Neural cell (in vitro differentiated cells): ENCODE measurements around the gene COA7. TPM values are rescaled to one million over a fixed set of nuclear protein-coding genes. Genes with fewer than 3 reads are reported as not detected.
A peak's percentile ranks its signal among the peaks of the same experiment; 100 is the strongest.

ENCODE experiments used
- H2AFZ ChIP-seq: fragments of 200-600, 300-800 bp; sonication (generic), shearing (Covaris generic); 2 replicates; pipeline ENCODE4 v1.6.0; 2014; ENCODE audit warnings: low read depth, mild to moderate bottlenecking, antibody characterized with exemption, low read length, moderate library complexity
- H3F3A ChIP-seq: fragments of 200-600 bp; shearing (Covaris generic); 2 replicates; pipeline ENCODE4 v1.6.1; 2016; ENCODE audit warnings: mild to moderate bottlenecking, moderate library complexity, mixed read lengths, antibody characterized with exemption, low read length; ENCODE audit not compliant: insufficient read depth, poor library complexity, severe bottlenecking
- H3K27ac ChIP-seq: fragments of 200-600, 300-800 bp; sonication (generic), shearing (Covaris generic); 2 replicates; pipeline ENCODE4 v1.5.1; 2014; ENCODE audit warnings: mild to moderate bottlenecking, low read length, moderate library complexity
- H3K27me3 ChIP-seq: fragments of 300-800, 200-600 bp; sonication (generic), shearing (Covaris generic); 2 replicates; pipeline ENCODE4 v1.6.0; 2014; ENCODE audit warnings: mild to moderate bottlenecking, low read depth, low read length, moderate library complexity; ENCODE audit not compliant: insufficient read depth
- H3K36me3 ChIP-seq: fragments of 300-800, 200-600 bp; sonication (generic), shearing (Covaris generic); 2 replicates; pipeline ENCODE4 v1.5.1; 2014; ENCODE audit warnings: mild to moderate bottlenecking, antibody characterized with exemption, low read length, moderate library complexity; ENCODE audit not compliant: insufficient read depth
- H3K4me2 ChIP-seq: fragments of 300-800, 200-600 bp; sonication (generic), shearing (Covaris generic); 2 replicates; pipeline ENCODE4 v1.6.0; 2014; ENCODE audit warnings: mild to moderate bottlenecking, low read length
- H3K4me3 ChIP-seq: fragments of 300-800, 200-600 bp; sonication (generic), shearing (Covaris generic); 2 replicates; pipeline ENCODE4 v1.5.1; 2014; ENCODE audit warnings: mild to moderate bottlenecking, low read length, moderate library complexity
- H3K79me2 ChIP-seq: fragments of 200-600 bp; shearing (Covaris generic); replicated peaks from 2 replicates; pipeline ENCODE4 v1.6.0; 2014; ENCODE audit warnings: mild to moderate bottlenecking, low read length, moderate library complexity; ENCODE audit not compliant: insufficient read depth
- H3K9ac ChIP-seq: fragments of 300-800, 200-600 bp; sonication (generic), shearing (Covaris generic); 2 replicates; pipeline ENCODE4 v1.6.1; 2016; ENCODE audit warnings: mild to moderate bottlenecking, low read length, mixed read lengths
- H3K9me2 ChIP-seq: fragments of 200-600 bp; shearing (Covaris generic); 2 replicates; pipeline ENCODE4 v1.6.1; 2016; ENCODE audit warnings: mild to moderate bottlenecking, low read length, mixed read lengths; ENCODE audit not compliant: insufficient read depth
- H3K9me3 ChIP-seq: fragments of 200-600, 300-800 bp; sonication (generic), shearing (Covaris generic); 2 replicates; pipeline ENCODE4 v1.6.1; 2016; ENCODE audit warnings: mild to moderate bottlenecking, mixed run types, low read length, moderate library complexity, mixed read lengths
- H4K20me1 ChIP-seq: fragments of 200-600 bp; shearing (Covaris generic); 2 replicates; pipeline ENCODE4 v1.6.1; 2016; ENCODE audit warnings: mild to moderate bottlenecking, mixed run types; ENCODE audit not compliant: insufficient read depth
- CTCF ChIP-seq: fragments of 450-650 bp; IDR thresholded peaks from 2 replicates; pipeline ENCODE4 v1.5.1; 2014; ENCODE audit warnings: antibody characterized with exemption, mild to moderate bottlenecking, moderate library complexity; ENCODE audit not compliant: poor library complexity, severe bottlenecking
- EP300 ChIP-seq: fragments of 450-650 bp; conservative IDR thresholded peaks from 2 replicates; pipeline ENCODE4 v1.6.1; 2014; ENCODE audit warnings: antibody characterized with exemption, mild to moderate bottlenecking, moderate library complexity; ENCODE audit not compliant: poor library complexity, severe bottlenecking
- EZH2 ChIP-seq: fragments of 200-600, 300-800 bp; shearing (Covaris generic), sonication (generic); IDR thresholded peaks from 2 replicates; pipeline ENCODE4 v1.6.1; 2014; ENCODE audit warnings: antibody characterized with exemption, low read length, borderline replicate concordance, mild to moderate bottlenecking; ENCODE audit not compliant: insufficient read depth, poor library complexity, severe bottlenecking
- POLR2AphosphoS5 ChIP-seq: IDR thresholded peaks from 2 replicates; pipeline ENCODE4 v1.6.1; 2012
- REST ChIP-seq: IDR thresholded peaks from 2 replicates; pipeline ENCODE4 v1.6.1; 2012; ENCODE audit warnings: borderline replicate concordance
- SMC3 ChIP-seq: fragments of 450-650 bp; conservative IDR thresholded peaks from 2 replicates; pipeline ENCODE4 v1.6.1; 2014; ENCODE audit warnings: antibody characterized with exemption, mild to moderate bottlenecking, moderate library complexity; ENCODE audit not compliant: poor library complexity
- TAF1 ChIP-seq: IDR thresholded peaks from 2 replicates; pipeline ENCODE4 v1.6.1; 2012; ENCODE audit warnings: low read depth
- polyA plus RNA-seq: library from polyadenylated mRNA; depleted of rRNA; stranded (reverse); fragments of >200 nt; gene quantifications from 2 replicates; pipeline ENCODE4 v1.2.3, GENCODE V29; 2014

The COA7 gene
- polyA plus RNA-seq, 1 donor from 2014 or later: 11.6 TPM

- no peaks in the 10 kb centered on the region for H3K36me3 ChIP-seq
- no peaks in the 10 kb centered on the region for H4K20me1 ChIP-seq
- no peak overlapping the region for H3K4me2 ChIP-seq
- H2AFZ ChIP-seq: no peak overlapping the region
- H3K79me2 ChIP-seq: no peaks in the 10 kb centered on the region
- H3K4me3 ChIP-seq: no peak overlapping the region
- no peak overlapping the region for H3K9ac ChIP-seq
- TF ChIP-seq SMC3: no peak
- no peak for TF ChIP-seq EZH2
- TF ChIP-seq EP300: no peak
- no peak for TF ChIP-seq TAF1
- no peak for TF ChIP-seq CTCF
- no peaks in the 10 kb centered on the region for H3K9me2 ChIP-seq
- H3K27me3 ChIP-seq: no peaks in the 10 kb centered on the region
- H3F3A ChIP-seq: no peaks in the 10 kb centered on the region
- H3K9me3 ChIP-seq: no peaks in the 10 kb centered on the region
- H3K27ac ChIP-seq: no peak overlapping the region
Observed at GRCh38 chr1:52683367-52683940, 14.7 kb downstream of the COA7 start.

GRCh38 chr1:52681136-52681535, 17.0 kb downstream of the COA7 start:
- no peak overlapping the region for H3K9ac ChIP-seq
- no peaks in the 10 kb centered on the region for H3K27me3 ChIP-seq
- H3K9me2 ChIP-seq: no peaks in the 10 kb centered on the region
- no peak overlapping the region for H2AFZ ChIP-seq
- no peak for TF ChIP-seq REST
- peak; percentile 17 for TF ChIP-seq SMC3
- peak; percentile 26 for TF ChIP-seq POLR2AphosphoS5
- no peaks in the 10 kb centered on the region for H3K36me3 ChIP-seq
- no peaks in the 10 kb centered on the region for H3K9me3 ChIP-seq
- no peak overlapping the region for H3K4me2 ChIP-seq
- H3K27ac ChIP-seq: no peak overlapping the region
- H3F3A ChIP-seq: no peaks in the 10 kb centered on the region
- H3K79me2 ChIP-seq: no peaks in the 10 kb centered on the region
- no peaks in the 10 kb centered on the region for H4K20me1 ChIP-seq
- H3K4me3 ChIP-seq: no peak overlapping the region

- H3K9me2 ChIP-seq: no peaks in the 10 kb centered on the region
- no peaks in the 10 kb centered on the region for H3K9me3 ChIP-seq
- H3K27ac ChIP-seq: no peak overlapping the region
- TF ChIP-seq REST (no peak), EP300 (no peak), SMC3 (no peak), TAF1 (no peak), POLR2AphosphoS5 (no peak), EZH2 (no peak)
- no peaks in the 10 kb centered on the region for H3K79me2 ChIP-seq
- no peaks in the 10 kb centered on the region for H3K27me3 ChIP-seq
- no peak overlapping the region for H3K4me2 ChIP-seq
- H3F3A ChIP-seq: no peaks in the 10 kb centered on the region
- H2AFZ ChIP-seq: no peak overlapping the region
- no peak overlapping the region for H3K4me3 ChIP-seq
- H4K20me1 ChIP-seq: no peaks in the 10 kb centered on the region
- H3K36me3 ChIP-seq: no peaks in the 10 kb centered on the region
- no peak overlapping the region for H3K9ac ChIP-seq
Observed at GRCh38 chr1:52680353-52680752, 17.8 kb downstream of the COA7 start.
